HEK293 (cell line): ENCODE results near the gene DMBX1.

Experiments used
- CTCF ChIA-PET: fragments of 350-600 bp; formaldehyde crosslinking; extraction: SDS; loops from one replicate; lab custom pipeline; 2021; ENCODE audit warnings: antibody characterized with exemption; lab: Yijun Ruan, JAX
- POLR2A ChIA-PET: fragments of 300-600 bp; formaldehyde crosslinking; extraction: SDS; loops from one replicate; lab custom pipeline; 2020; ENCODE audit warnings: antibody characterized with exemption, inconsistent platforms; lab: Yijun Ruan, JAX
- H3K27ac ChIP-seq: fragments of 200-500 bp; sonication (Bioruptor generic); 2 replicates; pipeline ENCODE4 v1.5.1; 2014; ENCODE audit warnings: low read depth, low read length, control low read depth, inconsistent platforms; ENCODE audit errors: extremely low read depth
- H3K36me3 ChIP-seq, 2 experiments: fragments of 200-500 bp in 1 of 2; sonication (Bioruptor generic) in 1 of 2; 1 replicate in 1 of 2; 2 replicates in 1 of 2; pipeline ENCODE4 v1.5.1; 2014 to 2017; ENCODE audit warnings: inconsistent platforms in 2 of 2, low read length in 2 of 2; ENCODE audit not compliant: control insufficient read depth in 2 of 2, insufficient read depth in 1 of 2
- H3K4me1 ChIP-seq: fragments of 200-500 bp; sonication (Bioruptor generic); 2 replicates; pipeline ENCODE4 v1.5.1; 2014; ENCODE audit warnings: mild to moderate bottlenecking, low read length, inconsistent platforms; ENCODE audit not compliant: control insufficient read depth, insufficient read depth
- H3K4me3 ChIP-seq: 2 replicates; pipeline ENCODE4 v1.5.1; 2011; ENCODE audit warnings: low read depth, mild to moderate bottlenecking, control low read depth, low read length, moderate library complexity
- H3K9me3 ChIP-seq: fragments of 200-500 bp; sonication (Bioruptor generic); 2 replicates; pipeline ENCODE4 v1.5.1; 2014; ENCODE audit warnings: low read depth, low read length, inconsistent platforms; ENCODE audit not compliant: control insufficient read depth, insufficient read depth
- BCL11A ChIP-seq: fragments of 450-650 bp; formaldehyde crosslinking; IDR thresholded peaks from 2 replicates; pipeline ENCODE4 v1.5.1; 2016; ENCODE audit warnings: low read depth, missing biosample characterization, missing genetic modification characterization
- EGR2 ChIP-seq: fragments of 450-650 bp; formaldehyde crosslinking; IDR thresholded peaks from 2 replicates; pipeline ENCODE4 v1.5.1; 2016; ENCODE audit warnings: low read depth, missing biosample characterization, missing genetic modification characterization
- GLIS1 ChIP-seq: fragments of 450-650 bp; formaldehyde crosslinking; IDR thresholded peaks from 2 replicates; pipeline ENCODE4 v1.5.1; 2016; ENCODE audit warnings: missing biosample characterization, missing genetic modification characterization
- KLF7 ChIP-seq: fragments of 450-650 bp; formaldehyde crosslinking; IDR thresholded peaks from 2 replicates; pipeline ENCODE4 v1.5.1; 2016; ENCODE audit warnings: missing biosample characterization, missing genetic modification characterization, borderline replicate concordance
- ZBTB21 ChIP-seq: fragments of 450-650 bp; formaldehyde crosslinking; IDR thresholded peaks from 2 replicates; pipeline ENCODE4 v1.5.1; 2017; ENCODE audit warnings: missing biosample characterization, missing genetic modification characterization
- ZNF10 ChIP-seq: fragments of 450-650 bp; formaldehyde crosslinking; IDR thresholded peaks from 2 replicates; pipeline ENCODE4 v1.5.1; 2017; ENCODE audit warnings: missing biosample characterization, missing genetic modification characterization
- ZNF248 ChIP-seq: fragments of 450-650 bp; formaldehyde crosslinking; IDR thresholded peaks from 2 replicates; pipeline ENCODE4 v1.5.1; 2017; ENCODE audit warnings: missing biosample characterization, missing genetic modification characterization
- ZNF341 ChIP-seq: fragments of 450-650 bp; formaldehyde crosslinking; IDR thresholded peaks from 2 replicates; pipeline ENCODE4; 2016; ENCODE audit warnings: low read depth, missing biosample characterization, missing genetic modification characterization
- ZNF510 ChIP-seq: fragments of 450-650 bp; formaldehyde crosslinking; IDR thresholded peaks from 2 replicates; pipeline ENCODE4 v1.5.1; 2018; ENCODE audit warnings: mild to moderate bottlenecking, missing genetic modification characterization, missing biosample characterization; ENCODE audit not compliant: insufficient replicate concordance
- ZNF544 ChIP-seq: fragments of 450-650 bp; formaldehyde crosslinking; IDR thresholded peaks from 2 replicates; pipeline ENCODE4 v1.5.0; 2017; ENCODE audit warnings: missing biosample characterization, missing genetic modification characterization
- ZNF549 ChIP-seq: fragments of 450-650 bp; IDR thresholded peaks from 2 replicates; pipeline ENCODE4 v1.5.1; 2018; ENCODE audit warnings: missing biosample characterization, missing genetic modification characterization, mild to moderate bottlenecking, inconsistent platforms, moderate library complexity
- ZNF596 ChIP-seq: fragments of 450-650 bp; IDR thresholded peaks from 2 replicates; pipeline ENCODE4 v1.5.0; 2018; ENCODE audit warnings: missing biosample characterization, mild to moderate bottlenecking, missing genetic modification characterization, moderate library complexity
- ZNF623 ChIP-seq: fragments of 450-650 bp; formaldehyde crosslinking; IDR thresholded peaks from 2 replicates; pipeline ENCODE4 v1.5.1; 2016; ENCODE audit warnings: missing biosample characterization, missing genetic modification characterization
- TF ChIP-seq, protein P1 (sequence below): fragments of 450-650 bp; formaldehyde crosslinking; IDR thresholded peaks from 2 replicates; pipeline ENCODE4 v1.5.1; 2016; ENCODE audit warnings: missing biosample characterization, missing genetic modification characterization
- TF ChIP-seq, protein P2 (sequence below): fragments of 450-650 bp; formaldehyde crosslinking; IDR thresholded peaks from 2 replicates; pipeline ENCODE4 v1.5.1; 2016; ENCODE audit warnings: missing biosample characterization, missing genetic modification characterization
- TF ChIP-seq, protein P3 (sequence below): fragments of 450-650 bp; formaldehyde crosslinking; IDR thresholded peaks from 2 replicates; pipeline ENCODE4 v1.5.1; 2016; ENCODE audit warnings: missing biosample characterization, missing genetic modification characterization
- TF ChIP-seq, protein P4 (sequence below): fragments of 450-650 bp; formaldehyde crosslinking; IDR thresholded peaks from 2 replicates; pipeline ENCODE4 v1.5.1; 2016; ENCODE audit warnings: missing biosample characterization, missing genetic modification characterization
- TF ChIP-seq, protein P5 (sequence below): fragments of 450-650 bp; formaldehyde crosslinking; conservative IDR thresholded peaks from 2 replicates; pipeline ENCODE4 v1.5.1; 2016; ENCODE audit warnings: low read depth, missing biosample characterization, missing genetic modification characterization

Gene DMBX1

DNA sequence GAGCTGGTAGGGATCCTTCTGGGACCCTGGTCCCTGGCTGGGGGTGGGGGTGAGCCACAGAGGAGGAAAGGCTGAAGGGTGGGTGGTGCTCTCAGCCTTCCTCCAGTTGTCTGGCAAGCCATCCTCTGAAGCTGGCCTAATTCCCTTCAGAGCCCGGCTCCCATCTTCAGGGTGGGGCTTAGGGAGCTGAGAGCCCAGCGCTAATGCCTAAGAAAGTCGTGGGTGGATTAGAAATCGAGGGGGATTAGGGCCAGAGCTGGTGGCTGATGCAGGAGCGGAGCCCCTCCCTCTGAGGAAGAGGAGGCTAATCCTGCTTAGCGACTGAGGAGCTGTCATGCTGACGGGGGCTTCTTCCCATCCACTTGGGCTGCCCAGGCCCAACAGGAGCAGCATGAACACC lies 30.8 kb upstream of the DMBX1 start:
- Histone ChIP-seq H3K4me1 (no peaks in the 10 kb centered on the region), H3K36me3 (no peaks in the 10 kb centered on the region), H3K9me3 (no peaks in the 10 kb centered on the region), H3K4me3 (no peak overlapping the region), H3K27ac (no peak overlapping the region)
- POLR2A ChIA-PET, result no interaction called here
- TF ChIP-seq ZNF510 (tag by site-specific recombination), result no peak
- TF ChIP-seq ZNF341 (tag by site-specific recombination), result peak; percentile 28; the same call in 1 of the 2 replicates
- CTCF ChIA-PET, result interaction anchor here (0.6 to 1.1 kb wide), 3 partner anchors 10 to 70 kb away, joined by 3 read pairs; no protein-coding TSS in a partner anchor

DNA sequence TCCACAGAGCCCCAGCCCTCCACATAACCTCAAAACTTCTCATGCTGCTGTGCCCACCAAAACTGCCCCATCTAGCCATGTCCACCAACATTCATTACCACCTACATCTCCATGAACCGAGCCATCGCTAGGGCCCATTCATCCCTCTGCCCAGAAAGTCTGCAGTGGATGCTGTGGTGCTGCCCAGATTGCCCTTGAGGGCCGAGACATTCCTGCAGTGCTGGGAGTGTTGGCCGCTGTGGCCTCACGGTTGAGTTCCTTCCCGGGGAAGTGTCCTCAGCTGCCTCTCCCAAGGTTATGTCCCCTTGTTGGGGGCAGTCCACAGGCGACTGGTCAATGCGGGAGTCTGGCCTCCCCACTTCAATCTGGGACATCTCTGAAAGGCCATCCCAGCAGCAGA lies 30.3 kb upstream of the DMBX1 start:
- Histone ChIP-seq H3K4me1 (no peaks in the 10 kb centered on the region), H3K27ac (no peak overlapping the region), H3K9me3 (no peaks in the 10 kb centered on the region), H3K4me3 (no peak overlapping the region), H3K36me3 (no peaks in the 10 kb centered on the region)
- ChIA-PET POLR2A (no interaction called here), CTCF (interaction anchor here (1.0 to 1.4 kb wide), 3 partner anchors 10 to 28 kb away, joined by 3 read pairs; no protein-coding TSS in a partner anchor)
- TF ChIP-seq KLF7 (tag by site-specific recombination) (no peak), ZBTB21 (tag by site-specific recombination) (no peak), ZNF549 (tag by site-specific recombination) (no peak), ZNF10 (tag by site-specific recombination) (no peak), ZNF248 (tag by site-specific recombination) (no peak), EGR2 (tag by site-specific recombination) (no peak), ZNF544 (tag by site-specific recombination) (no peak), BCL11A (no peak), ZNF596 (tag by site-specific recombination) (no peak), ZNF623 (tag by site-specific recombination) (no peak), GLIS1 (tag by site-specific recombination) (no peak)
- TF ChIP-seq, protein P1, sequence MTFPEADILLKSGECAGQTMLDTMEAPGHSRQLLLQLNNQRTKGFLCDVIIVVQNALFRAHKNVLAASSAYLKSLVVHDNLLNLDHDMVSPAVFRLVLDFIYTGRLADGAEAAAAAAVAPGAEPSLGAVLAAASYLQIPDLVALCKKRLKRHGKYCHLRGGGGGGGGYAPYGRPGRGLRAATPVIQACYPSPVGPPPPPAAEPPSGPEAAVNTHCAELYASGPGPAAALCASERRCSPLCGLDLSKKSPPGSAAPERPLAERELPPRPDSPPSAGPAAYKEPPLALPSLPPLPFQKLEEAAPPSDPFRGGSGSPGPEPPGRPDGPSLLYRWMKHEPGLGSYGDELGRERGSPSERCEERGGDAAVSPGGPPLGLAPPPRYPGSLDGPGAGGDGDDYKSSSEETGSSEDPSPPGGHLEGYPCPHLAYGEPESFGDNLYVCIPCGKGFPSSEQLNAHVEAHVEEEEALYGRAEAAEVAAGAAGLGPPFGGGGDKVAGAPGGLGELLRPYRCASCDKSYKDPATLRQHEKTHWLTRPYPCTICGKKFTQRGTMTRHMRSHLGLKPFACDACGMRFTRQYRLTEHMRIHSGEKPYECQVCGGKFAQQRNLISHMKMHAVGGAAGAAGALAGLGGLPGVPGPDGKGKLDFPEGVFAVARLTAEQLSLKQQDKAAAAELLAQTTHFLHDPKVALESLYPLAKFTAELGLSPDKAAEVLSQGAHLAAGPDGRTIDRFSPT, result no peak
- TF ChIP-seq, protein P2, sequence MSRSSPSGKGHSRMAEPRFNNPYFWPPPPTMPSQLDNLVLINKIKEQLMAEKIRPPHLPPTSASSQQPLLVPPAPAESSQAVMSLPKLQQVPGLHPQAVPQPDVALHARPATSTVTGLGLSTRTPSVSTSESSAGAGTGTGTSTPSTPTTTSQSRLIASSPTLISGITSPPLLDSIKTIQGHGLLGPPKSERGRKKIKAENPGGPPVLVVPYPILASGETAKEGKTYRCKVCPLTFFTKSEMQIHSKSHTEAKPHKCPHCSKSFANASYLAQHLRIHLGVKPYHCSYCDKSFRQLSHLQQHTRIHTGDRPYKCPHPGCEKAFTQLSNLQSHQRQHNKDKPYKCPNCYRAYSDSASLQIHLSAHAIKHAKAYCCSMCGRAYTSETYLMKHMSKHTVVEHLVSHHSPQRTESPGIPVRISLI (tag by site-specific recombination), result no peak
- TF ChIP-seq, protein P3, sequence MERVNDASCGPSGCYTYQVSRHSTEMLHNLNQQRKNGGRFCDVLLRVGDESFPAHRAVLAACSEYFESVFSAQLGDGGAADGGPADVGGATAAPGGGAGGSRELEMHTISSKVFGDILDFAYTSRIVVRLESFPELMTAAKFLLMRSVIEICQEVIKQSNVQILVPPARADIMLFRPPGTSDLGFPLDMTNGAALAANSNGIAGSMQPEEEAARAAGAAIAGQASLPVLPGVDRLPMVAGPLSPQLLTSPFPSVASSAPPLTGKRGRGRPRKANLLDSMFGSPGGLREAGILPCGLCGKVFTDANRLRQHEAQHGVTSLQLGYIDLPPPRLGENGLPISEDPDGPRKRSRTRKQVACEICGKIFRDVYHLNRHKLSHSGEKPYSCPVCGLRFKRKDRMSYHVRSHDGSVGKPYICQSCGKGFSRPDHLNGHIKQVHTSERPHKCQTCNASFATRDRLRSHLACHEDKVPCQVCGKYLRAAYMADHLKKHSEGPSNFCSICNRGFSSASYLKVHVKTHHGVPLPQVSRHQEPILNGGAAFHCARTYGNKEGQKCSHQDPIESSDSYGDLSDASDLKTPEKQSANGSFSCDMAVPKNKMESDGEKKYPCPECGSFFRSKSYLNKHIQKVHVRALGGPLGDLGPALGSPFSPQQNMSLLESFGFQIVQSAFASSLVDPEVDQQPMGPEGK (tag by site-specific recombination), result no peak
- TF ChIP-seq, protein P4, sequence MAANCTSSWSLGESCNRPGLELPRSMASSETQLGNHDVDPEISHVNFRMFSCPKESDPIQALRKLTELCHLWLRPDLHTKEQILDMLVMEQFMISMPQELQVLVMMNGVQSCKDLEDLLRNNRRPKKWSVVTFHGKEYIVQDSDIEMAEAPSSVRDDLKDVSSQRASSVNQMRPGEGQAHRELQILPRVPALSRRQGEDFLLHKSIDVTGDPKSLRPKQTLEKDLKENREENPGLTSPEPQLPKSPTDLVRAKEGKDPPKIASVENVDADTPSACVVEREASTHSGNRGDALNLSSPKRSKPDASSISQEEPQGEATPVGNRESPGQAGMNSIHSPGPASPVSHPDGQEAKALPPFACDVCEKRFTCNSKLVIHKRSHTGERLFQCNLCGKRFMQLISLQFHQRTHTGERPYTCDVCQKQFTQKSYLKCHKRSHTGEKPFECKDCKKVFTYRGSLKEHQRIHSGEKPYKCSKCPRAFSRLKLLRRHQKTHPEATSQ (tag by site-specific recombination), result no peak
- TF ChIP-seq, protein P5, sequence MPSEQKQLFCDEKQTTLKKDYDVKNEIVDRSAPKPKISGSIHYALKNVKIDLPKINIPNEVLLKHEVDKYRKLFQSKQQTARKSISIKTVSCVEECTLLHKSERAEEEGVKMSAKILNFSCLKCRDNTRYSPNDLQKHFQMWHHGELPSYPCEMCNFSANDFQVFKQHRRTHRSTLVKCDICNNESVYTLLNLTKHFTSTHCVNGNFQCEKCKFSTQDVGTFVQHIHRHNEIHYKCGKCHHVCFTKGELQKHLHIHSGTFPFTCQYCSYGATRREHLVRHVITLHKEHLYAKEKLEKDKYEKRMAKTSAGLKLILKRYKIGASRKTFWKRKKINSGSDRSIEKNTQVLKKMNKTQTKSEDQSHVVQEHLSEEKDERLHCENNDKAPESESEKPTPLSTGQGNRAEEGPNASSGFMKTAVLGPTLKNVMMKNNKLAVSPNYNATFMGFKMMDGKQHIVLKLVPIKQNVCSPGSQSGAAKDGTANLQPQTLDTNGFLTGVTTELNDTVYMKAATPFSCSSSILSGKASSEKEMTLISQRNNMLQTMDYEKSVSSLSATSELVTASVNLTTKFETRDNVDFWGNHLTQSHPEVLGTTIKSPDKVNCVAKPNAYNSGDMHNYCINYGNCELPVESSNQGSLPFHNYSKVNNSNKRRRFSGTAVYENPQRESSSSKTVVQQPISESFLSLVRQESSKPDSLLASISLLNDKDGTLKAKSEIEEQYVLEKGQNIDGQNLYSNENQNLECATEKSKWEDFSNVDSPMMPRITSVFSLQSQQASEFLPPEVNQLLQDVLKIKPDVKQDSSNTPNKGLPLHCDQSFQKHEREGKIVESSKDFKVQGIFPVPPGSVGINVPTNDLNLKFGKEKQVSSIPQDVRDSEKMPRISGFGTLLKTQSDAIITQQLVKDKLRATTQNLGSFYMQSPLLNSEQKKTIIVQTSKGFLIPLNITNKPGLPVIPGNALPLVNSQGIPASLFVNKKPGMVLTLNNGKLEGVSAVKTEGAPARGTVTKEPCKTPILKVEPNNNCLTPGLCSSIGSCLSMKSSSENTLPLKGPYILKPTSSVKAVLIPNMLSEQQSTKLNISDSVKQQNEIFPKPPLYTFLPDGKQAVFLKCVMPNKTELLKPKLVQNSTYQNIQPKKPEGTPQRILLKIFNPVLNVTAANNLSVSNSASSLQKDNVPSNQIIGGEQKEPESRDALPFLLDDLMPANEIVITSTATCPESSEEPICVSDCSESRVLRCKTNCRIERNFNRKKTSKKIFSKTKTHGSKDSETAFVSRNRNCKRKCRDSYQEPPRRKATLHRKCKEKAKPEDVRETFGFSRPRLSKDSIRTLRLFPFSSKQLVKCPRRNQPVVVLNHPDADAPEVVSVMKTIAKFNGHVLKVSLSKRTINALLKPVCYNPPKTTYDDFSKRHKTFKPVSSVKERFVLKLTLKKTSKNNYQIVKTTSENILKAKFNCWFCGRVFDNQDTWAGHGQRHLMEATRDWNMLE (tag by site-specific recombination), result no peak
- TF ChIP-seq, all 188 proteins: peak for 0
